ENCODE measurements around the gene UBL5. TPM values are rescaled to one million over a fixed set of nuclear protein-coding genes. Genes with fewer than 3 reads are reported as not detected.

Gene UBL5
- total RNA-seq, 1 donor from 2014 or later, result 270 TPM

DNA sequence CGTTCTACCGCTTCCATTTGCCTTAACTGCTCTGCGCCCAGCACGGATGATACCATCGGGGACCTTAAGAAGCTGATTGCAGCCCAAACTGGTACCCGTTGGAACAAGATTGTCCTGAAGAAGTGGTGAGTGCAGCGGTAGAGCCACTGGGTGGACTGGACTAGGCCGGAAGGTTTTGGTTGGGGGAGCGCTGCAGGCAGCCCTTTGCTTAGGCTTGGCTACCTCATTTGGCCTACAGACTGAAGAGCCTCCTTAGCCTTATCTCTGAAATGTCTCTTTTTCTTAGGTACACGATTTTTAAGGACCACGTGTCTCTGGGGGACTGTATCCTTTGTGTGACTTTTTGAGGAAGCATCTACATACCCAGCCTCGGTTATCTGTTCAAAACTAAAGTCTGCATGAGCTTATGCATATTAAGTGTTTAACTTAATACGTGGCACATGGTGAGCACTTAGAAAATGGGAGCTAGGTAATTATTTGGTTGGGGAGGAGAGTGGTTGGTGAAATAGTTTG is 889 bp downstream of the UBL5 start:
- POLR2A ChIA-PET, result interaction anchor here (0.6 to 3.0 kb wide), 4 partner anchors 10 to 204 kb away, joined by 3 to 34 read pairs (median 4); partner anchors contain the start of gene FBXL12
- CTCF ChIA-PET, result no interaction called here
- DNase-seq, result no peak
- Mint-ChIP-seq H3K36me3 (ENCODE audit: low read depth) (peaks cover 26% of the 10 kb centered on the region), H3K27ac (peak overlapping the region; percentile 98), H3K9me3 (no peaks in the 10 kb centered on the region), H3K4me3 (peak overlapping the region; percentile 100), H3K27me3 (no peaks in the 10 kb centered on the region), H3K4me1 (peaks cover 28% of the 10 kb centered on the region)
- intact Hi-C loops (cut with micrococcal nuclease), result no loop called here
- no peak for ATAC-seq (ENCODE audit: low read depth)
- TF ChIP-seq CTCF (IDR thresholded peaks at IDR 0.05), result no peak

GRCh38 chr19:9834307-9834725 is 6.6 kb downstream of the UBL5 start:
- intact Hi-C loops (cut with micrococcal nuclease), result loop anchor here (2.0 kb wide), 2 partner anchors 50 to 400 kb away; partner anchors contain the start of gene ZNF266
- Mint-ChIP-seq H3K4me3 (peak overlapping the region; percentile 93), H3K9me3 (no peaks in the 10 kb centered on the region), H3K27me3 (no peaks in the 10 kb centered on the region), H3K27ac (peak overlapping the region; percentile 94), H3K4me1 (peaks cover 14% of the 10 kb centered on the region), H3K36me3 (ENCODE audit: low read depth) (peaks cover 23% of the 10 kb centered on the region)
- no peak for ATAC-seq (ENCODE audit: low read depth)
- DNase-seq, result no peak
- no peak for TF ChIP-seq CTCF (IDR thresholded peaks at IDR 0.05)
- POLR2A ChIA-PET, result interaction anchor here (1.0 to 1.8 kb wide), 3 partner anchors 16 to 213 kb away, joined by 3 to 11 read pairs (median 4); partner anchors contain the start of genes FBXL12, ZNF561 and ZNF846
- CTCF ChIA-PET, result no interaction called here

DNA sequence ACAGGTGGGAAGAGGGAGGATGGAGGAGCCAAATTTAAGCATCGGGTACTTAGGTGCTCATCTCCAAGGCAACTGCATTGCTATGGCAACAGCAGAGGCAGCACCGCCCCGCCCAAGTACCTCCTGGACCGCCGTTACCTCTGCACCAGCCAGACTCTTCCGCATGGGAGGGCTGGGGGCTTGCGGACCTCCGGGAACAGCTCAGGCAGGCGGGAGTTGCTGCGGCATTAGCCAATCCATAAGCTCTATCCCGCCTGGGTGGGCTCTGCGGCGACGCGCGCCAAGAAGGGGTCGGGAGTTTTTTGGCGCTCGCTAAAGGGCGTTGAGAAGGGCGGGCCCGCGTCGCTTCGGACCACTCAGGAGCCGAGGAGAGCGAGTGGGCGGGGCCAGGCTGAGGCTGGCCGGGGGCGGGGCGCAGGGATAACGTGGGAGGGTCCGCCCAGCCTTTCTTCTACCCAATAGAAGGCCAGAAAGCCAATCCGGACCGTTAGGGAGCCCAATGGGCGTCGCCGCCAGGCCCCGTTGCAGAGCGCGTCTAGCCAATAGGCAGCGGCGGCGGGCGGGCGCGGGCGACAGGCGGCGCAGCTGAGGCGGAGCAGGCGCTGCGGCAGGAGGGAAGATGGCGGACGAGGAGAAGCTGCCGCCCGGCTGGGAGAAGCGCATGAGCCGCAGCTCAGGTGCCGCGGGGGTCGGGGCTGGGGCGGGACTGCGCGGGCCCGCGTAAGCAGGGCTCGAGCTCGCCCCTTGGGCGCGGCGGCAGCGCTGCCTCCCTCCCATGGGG is 7.2 kb downstream of the UBL5 start, which contains the start of gene PIN1:
TSS of gene PIN1 (plus strand) at position 593 of the 781 bp plus-strand sequence. CDS start at position 620, 27 bp downstream.
- H3K27me3 Mint-ChIP-seq, result no peaks in the 10 kb centered on the region
- TF ChIP-seq CTCF (IDR thresholded peaks at IDR 0.05), result no peak
- POLR2A ChIA-PET, result interaction anchor here (0.6 to 1.8 kb wide), 8 partner anchors 9 to 471 kb away, joined by 3 to 11 read pairs (median 4); partner anchors contain the start of genes FBXL12, ZNF561 and ZNF846
- ATAC-seq (ENCODE audit: low read depth), result peak; percentile 95
- peak within 1 kb of the TSS; percentile 93 for H3K4me3 Mint-ChIP-seq
- peaks cover 26% of the 10 kb centered on the region for H3K36me3 Mint-ChIP-seq (ENCODE audit: low read depth)
- peak; percentile 98 for DNase-seq
- H3K27ac Mint-ChIP-seq, result peak within 1 kb of the TSS; percentile 94
- intact Hi-C loops (cut with micrococcal nuclease), result loop anchor here (1.0 to 2.0 kb wide), 5 partner anchors 8 to 400 kb away; partner anchors contain the start of genes FBXL12, UBL5, ZNF266 and ZNF846
- CTCF ChIA-PET, result no interaction called here
- peaks cover 12% of the 10 kb centered on the region for H3K4me1 Mint-ChIP-seq
- H3K9me3 Mint-ChIP-seq, result no peaks in the 10 kb centered on the region

DNA sequence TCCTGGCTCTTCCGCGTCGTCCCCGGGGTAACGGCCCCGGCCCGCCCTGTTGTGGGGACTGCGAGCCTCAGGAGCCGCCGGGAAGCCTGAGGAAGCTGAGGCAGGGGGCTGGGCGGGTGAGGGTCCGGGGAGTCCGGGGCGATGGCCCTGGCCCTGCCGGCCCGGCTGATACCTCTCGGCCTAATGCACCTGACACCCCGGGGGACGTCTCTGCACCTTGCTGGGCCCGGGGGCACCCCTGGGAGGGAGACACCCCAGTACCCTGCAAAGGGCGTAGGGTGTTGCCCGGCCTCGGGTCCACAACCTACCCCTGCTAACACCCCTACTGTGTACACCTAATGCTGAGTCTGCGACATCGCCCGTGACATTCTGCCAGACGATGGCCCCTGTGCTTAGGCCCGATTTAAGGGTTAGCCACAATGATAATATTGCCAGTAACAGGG is 7.8 kb downstream of the UBL5 start:
- intact Hi-C loops (cut with micrococcal nuclease), result loop anchor here (1.0 to 2.0 kb wide), 5 partner anchors 8 to 401 kb away; partner anchors contain the start of genes FBXL12, UBL5, ZNF266 and ZNF846
- no peak for TF ChIP-seq CTCF (IDR thresholded peaks at IDR 0.05)
- no peak for DNase-seq
- POLR2A ChIA-PET, result interaction anchor here (0.9 to 2.3 kb wide), 6 partner anchors 8 to 67 kb away, joined by 3 to 11 read pairs (median 6); partner anchors contain the start of genes FBXL12, UBL5 and ZNF846
- Mint-ChIP-seq H3K27ac (peak overlapping the region; percentile 30), H3K27me3 (no peaks in the 10 kb centered on the region), H3K36me3 (ENCODE audit: low read depth) (peaks cover 26% of the 10 kb centered on the region), H3K4me1 (peaks cover 12% of the 10 kb centered on the region), H3K9me3 (no peaks in the 10 kb centered on the region), H3K4me3 (peak overlapping the region; percentile 79)
- ATAC-seq (ENCODE audit: low read depth), result no peak
- CTCF ChIA-PET, result no interaction called here

All from activated B cell treated with CpG ODN at 0.5 μM for 24 hours (primary cell).